Stimulated activated CD8-positive, alpha-beta memory T cell treated with anti-CD3 and anti-CD28 coated beads, Interleukin-15, amount 100 ng/mL, for 1 hour (primary cell): ENCODE results near the gene CRABP2.
A peak's percentile ranks its signal among the peaks of the same experiment; 100 is the strongest.

Experiments used
- DNase-seq: peaks from one replicate; pipeline ENCODE4 v3.0.0-alpha.2; 2020; ENCODE audit warnings: low read depth

The CRABP2 gene

DNA sequence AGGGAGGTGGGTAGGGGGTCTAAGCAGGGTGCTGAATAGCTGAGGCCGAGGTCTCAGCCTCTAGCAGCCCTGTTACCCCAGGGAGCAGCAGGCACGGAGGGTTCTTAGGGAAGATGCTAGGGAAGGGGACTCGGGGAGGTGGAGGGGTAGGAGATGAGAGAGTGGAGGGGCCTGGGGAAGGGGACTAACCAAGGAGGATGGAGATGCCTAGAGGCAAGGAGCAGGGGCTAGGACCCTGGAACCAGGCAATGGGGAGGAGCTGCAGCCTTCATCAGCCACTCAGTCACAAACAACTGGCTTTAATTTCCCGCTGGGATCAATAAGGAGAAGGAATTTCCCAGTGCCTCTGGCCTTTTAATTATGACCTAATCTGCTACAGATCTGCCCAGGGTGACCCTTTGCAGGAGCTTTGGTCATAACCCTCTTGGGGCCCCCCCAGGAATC, 2.9 kb upstream of the CRABP2 start:
- no peak for DNase-seq

- DNase-seq, result no peak
Measured at GRCh38 chr1:156707417-156708217, 2.2 kb upstream of the CRABP2 start.

DNA sequence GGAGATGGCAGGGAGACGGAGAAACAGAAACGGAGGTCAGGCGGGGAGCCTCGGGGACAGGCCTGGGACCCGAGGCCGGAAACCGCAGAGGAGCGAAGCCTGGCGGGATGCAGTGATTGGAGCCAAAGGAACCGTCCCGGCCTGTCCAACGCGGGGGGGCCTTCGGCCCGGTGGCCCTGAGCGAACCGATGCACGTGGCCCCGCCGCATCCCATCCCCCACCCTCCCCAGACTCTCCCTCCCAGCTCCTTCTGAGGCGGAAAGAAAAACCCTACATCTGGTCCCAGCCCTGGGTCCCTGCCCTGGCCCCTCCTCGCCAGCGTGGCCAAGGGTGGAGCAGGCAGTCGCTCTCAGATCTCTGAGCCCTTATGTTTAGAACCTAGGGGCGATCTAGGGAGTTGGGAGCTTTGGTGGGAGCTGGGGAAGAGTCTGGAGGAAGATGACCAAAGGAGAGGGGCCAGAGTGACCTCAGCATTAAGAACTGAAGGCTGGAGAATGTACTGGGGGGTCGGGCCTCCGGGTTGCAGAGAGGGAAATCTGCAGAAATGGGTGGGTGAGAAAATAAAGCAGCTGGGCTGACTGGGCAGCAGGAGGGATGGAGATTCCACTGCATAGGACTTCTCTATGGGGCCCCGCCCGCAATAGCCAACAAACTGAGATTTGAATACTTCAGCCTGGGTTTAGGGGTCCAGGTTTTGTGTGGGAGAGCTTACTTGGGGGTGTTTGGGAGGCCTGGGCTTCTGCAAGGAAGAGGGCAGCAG, 1.5 kb upstream of the CRABP2 start:
- DNase-seq, result no peak

DNA sequence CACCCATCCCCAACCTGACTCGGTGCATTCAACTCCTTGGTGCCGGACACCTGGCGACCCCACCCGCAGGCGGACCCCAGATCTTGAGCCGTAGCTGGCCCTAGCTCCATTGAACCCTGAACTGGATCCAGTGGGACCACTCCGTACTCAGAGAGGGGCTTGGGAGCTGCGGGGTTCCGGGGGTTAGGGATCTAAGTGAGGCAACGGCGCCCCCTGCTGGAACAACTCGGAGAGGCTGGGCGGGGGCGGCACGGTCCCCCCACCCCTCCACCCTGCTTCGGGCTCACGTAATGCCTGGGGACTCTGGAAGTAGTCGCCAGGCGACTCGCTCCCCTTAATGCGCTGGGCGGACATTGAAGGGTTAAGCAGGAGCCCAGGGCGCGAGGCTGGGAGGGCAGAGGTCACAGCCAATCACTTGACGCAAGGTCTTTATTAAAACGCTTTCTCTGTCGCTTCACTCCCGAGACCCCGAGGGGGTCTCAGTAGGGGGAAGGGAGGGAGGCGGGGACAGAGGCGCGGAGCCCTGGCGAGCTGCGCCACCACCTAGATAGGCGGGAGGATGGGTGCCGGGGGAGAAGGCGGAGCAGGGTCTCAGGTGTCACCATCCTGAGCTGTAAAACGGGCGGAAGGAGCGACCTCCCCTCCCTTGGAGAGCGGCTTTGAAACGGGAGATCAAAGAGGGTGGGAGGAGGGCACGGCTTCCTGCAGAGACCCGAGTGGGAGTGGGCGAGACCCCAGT, 704 bp upstream of the CRABP2 start:
- DNase-seq, result peak; percentile 58

DNA sequence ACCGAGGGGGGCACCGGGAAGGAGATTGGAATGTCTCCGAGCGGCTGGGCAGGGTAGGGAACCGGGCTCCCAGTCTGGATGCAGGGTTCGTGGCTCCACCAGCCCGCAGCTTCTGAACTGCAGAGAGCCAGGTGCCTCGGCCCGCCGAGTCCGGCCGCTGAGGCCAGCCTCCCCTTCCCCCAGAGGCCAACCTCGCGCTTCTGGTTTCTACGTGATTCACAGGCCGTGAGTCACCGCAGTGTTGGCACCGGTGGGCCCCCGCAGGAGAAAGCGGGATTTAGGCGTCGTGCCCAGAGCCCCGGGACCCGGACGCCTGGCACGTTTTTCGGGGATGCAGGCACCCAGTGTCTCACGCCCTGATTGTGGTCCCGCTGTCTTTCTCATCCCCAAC, 458 bp downstream of the CRABP2 start:
- no peak for DNase-seq

DNA sequence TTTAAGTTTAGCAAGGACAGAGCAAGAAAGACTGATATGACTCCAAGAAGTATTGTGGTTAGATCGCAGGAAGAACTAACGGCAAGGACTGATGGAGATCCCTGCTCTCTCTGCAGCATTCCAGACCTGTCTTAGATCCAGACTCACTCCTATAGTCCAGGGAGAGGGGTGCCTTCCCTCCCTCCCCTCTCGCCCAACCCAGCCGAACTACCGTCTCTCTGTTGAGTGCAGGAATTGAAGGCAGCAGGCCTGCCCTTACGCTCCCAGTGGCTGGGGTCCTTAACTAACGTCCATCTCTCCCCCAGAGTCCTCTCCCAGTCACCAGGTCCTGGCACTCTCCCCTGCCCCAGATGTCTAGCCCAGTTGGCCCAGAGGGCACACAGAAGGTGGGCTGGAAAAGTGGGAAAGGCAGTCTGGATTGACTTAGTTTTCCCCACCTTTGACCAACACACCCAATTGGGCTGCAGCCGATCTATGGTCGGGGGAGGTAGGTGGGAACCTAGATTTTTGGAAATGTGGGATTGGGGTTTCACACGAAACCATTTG, 1.1 kb downstream of the CRABP2 start:
- no peak for DNase-seq

DNA sequence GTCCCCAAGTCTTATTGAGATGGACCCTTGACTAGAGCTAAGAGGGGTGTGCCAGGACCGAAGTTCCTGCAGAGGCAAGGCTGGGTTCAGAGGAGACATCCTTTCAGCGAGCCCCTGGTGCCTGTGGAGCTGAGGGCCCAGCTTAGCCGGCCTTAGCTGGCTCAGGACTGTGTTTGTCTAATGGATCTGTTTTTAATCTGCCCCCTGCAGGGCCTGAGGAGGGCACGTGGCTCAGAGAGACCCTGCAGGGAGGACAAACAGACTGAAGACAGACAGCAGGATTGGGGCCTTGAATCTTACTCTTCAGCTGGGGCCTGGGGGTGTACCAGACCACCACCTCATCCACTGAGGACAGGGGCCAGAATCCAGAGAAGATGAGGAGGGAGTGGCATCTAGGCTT, 1.6 kb downstream of the CRABP2 start:
- no peak for DNase-seq

- no peak for DNase-seq
Measured at GRCh38 chr1:156703336-156703735, 2.0 kb downstream of the CRABP2 start.

DNA sequence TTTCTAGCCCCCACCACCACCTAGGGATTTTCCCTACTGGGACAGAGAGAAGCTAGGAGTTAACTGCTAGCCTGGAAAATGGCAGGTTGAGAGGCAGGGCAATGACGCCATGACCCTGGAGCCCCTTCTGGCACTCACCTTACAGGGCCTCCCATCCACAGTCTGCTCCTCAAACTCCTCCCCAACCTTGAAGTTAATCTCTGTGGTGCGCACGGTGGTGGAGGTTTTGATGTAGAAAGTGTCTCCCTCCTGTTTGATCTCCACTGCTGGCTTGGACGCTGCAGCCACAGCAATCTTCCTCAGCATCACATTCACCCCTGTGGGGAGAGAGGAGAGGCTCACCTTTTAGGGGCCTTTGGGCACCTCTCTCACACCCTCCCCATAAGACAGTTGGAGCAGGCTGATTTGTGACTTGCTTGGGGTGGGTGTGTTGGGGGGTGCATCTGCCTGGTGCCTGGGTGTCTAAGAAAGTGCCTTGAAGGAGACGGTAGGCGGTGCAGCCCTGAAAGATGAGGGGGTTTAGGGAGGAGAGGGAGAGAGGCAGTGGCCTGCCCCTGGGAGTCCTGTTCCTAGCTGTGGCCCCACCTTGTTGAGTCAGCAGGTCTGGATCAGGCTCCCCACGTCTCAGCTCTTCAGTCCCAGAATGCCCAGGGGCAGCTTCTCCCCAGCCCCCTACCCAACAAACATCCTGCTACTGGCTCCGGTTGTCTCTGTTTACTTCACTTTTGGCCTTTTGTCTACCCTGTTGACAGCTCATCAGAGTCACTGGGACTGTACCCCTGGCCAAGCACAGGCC, 4.4 kb downstream of the CRABP2 start:
- no peak for DNase-seq

DNA sequence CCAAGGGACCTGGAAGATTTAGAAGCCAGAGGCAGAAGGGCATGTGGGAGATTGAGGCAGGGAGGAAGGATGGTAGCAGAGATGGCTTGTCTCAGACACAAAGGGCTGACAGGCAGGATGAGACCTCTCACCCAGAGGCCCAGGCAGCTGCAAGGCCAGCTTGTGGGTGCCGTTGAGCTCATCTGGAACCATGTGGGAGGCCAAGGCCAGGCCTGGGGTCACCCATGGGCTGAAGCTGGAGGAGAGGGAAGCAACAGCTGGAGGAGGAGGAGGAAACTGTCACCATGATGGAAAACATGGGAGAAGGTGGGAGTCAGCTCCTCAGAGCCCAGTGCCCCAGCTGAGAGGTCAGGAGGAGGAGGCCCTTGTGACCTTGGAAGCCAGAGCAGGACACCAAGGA, 6.4 kb downstream of the CRABP2 start:
- DNase-seq, result no peak

DNA sequence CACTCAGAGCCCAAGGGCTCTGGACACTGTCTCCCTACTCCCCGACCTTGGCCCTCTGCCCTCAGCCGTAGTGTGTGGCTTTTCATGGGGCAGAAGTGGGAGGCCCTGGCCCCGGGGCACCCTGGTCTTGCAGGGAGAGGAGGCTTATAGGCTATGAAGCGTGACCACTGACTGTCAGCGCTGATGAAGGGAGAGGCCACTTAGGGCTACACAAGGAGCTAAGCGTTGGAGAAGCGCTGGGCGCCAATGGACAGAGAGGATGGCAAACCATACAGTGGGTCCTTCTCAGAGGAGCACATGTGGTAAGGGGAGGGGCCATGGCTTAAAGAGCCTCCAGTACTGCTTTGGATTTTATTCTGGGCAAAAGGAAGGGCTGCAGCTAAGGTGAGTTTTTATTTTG, 7.9 kb downstream of the CRABP2 start:
- no peak for DNase-seq

DNA sequence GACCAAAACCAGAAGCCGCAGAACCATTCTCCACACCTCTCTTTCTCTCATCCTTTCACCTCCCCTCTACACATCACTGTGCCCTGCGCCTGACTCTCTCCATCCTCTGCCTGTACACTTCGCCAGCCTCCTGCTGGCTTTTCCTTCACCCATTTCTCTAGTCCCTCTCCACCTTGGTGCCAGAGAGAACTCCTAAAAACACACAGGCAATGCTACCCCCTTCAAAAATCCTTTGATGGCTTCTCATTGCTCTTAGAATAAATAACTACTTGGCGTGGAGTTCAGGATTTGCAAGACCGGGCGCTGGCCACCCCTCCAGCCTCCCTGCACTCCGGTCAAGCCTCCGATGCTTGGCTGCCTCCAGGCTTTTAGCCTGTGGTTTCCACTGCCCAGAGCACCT, 8.6 kb downstream of the CRABP2 start:
- DNase-seq, result no peak

GRCh38 chr1:156694690-156694962, 10.8 kb downstream of the CRABP2 start:
- DNase-seq, result no peak

DNA sequence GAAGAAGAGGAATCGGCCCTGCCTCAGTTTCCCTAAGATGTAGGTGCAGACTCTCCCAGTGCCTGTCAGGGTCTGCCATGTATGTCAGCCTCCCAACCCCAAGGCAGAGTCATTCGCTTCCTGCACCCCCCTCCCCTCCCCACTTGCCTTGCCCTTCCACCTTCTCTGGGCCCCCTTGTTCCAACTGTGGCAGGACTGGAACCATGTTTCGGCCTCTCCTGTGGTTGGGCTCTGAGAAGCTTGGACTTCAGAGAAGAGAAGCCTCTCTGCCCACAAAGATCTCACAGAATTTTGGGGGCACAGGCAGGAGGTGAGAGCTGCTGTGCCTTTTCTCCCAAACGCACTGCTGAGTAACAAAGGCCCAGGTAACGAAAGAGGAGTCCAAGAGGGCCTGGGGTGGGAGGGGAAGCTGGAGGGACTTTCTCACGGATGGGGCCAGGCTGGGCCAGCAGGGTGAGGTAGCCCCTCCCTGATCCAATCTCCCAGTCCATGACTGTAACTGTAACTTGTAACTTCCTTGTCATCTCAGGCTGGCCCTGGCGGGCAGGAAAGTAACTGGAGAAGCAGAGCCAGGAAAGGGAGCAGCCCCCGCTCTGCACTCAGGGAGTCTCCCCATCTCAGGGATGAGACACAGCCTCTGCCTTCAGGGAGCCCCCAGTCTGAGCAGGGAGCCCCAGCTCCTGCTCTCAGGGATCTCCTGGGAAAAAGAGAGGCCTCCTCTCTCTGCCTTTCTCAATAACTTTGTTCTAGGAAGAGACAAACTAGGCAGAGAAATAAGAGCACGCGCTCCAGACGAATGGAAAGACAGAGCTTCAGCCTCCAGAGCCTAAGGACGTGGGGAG, 11.3 kb downstream of the CRABP2 start:
- no peak for DNase-seq

DNA sequence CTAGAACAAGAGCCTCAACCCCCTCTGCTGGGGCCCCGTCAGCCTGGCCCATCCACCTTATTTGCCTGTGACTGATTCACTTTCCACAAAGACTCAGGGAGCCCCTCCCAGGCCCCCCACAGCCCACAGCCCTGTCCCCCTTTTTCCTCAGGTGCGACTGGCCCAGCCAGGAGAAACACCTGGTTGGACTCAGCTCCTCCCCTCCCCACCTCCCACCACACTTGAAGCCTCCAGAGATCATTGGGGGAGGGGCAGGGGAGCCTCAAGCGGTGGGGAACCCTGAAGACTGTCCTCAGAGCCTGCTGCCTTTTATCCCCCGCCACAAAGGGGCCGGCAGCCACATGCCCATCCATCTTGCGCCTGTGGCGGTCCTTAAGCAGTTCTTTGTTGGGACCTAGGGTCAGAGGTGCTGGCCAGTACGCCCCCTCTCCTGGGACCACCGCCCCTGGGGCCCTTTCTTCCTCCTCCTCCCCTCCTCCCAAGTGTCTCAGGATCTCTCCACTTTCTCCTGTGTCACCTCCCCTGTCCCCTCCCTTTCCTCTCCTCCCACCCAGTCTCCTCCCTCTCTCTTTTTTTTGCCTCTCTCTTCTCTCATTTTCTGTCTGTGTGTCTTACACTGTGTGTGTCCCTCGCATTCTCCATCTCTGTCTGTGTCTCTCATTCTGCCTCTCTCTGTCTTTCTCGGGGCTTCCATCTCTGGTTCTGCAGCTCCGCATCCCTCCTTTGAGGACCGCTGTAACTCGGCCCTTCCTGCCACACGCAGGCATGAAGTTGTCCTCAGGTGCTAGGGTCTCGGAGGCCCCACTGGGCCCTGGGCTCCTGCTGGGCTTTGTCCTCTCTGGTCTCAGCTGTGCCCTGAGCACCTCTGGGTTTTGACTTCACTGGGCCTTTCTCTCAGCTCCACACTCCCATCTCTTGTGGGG, 12.2 kb downstream of the CRABP2 start:
- no peak for DNase-seq

DNA sequence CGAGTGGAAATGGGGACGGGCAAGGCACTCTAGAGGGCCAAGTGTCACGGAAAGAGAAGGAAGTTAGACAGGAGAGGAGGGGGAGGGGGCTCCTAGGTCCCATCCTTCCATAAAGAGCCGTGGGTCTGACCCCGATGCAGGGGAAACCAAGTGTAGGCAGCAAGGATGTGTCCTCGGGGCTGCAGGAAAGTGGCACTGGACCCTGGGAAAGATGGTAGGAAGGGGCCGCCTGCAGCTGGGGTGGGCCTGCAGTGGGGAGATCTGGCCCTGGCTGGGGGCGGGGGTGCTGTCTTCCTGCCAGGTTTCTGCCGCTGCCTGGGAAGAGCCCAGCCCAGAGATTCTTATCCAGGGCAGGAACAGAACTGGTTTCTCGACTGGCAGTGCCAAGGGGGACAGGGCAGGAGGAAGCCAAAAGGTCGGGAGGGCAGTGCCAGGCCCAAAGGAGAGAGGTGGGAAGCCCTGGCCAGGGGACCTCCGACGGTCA, 12.9 kb downstream of the CRABP2 start:
- no peak for DNase-seq

GRCh38 chr1:156691665-156692440, 13.5 kb downstream of the CRABP2 start:
- DNase-seq, result no peak

DNA sequence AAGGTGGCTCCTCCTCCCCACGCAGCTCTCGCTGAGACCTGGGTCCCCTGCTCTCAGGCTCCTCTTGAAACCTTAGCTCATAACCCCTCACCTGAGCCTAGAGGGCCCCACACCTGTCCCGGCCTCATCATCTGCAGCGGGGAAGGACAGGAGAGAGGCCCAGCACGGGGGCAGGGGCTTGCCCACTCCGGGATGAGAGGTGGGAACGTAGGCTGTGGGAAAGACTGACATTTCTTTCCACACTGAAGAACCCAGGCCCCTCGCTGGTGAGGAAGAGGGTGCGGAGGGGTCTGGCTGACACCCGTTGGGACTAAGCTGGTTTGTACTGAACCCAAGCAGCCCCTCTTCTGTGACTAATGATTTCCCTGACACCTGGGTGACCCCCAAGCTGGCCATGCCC, 14.2 kb downstream of the CRABP2 start:
- DNase-seq, result no peak

DNA sequence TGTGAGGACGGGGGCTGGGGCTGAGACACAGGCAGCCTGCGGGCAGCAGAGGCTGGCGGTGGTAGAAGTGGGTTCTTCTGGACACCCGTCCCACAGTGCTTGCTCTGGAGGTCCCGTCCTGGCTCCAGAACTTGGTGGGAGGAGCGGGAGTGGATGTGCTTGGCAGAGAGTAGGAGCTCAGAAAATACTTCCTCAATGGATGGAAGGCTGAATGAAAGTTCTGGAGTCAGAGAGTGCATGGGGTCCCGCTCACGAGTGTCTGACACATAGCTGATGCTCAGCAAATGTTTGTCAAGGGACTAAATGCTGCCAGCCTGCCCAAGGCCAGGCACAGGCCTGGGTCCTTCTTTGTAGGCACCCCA, 14.7 kb downstream of the CRABP2 start:
- DNase-seq, result no peak
